Inflammatory macrophage treated with lipopolysaccharide for 4 hours (primary cell): ENCODE data around the gene UBE2QL1.

Experiments
- DNase-seq: peaks from one replicate; pipeline ENCODE4 v3.0.0-alpha.2; 2020

The UBE2QL1 gene

DNA sequence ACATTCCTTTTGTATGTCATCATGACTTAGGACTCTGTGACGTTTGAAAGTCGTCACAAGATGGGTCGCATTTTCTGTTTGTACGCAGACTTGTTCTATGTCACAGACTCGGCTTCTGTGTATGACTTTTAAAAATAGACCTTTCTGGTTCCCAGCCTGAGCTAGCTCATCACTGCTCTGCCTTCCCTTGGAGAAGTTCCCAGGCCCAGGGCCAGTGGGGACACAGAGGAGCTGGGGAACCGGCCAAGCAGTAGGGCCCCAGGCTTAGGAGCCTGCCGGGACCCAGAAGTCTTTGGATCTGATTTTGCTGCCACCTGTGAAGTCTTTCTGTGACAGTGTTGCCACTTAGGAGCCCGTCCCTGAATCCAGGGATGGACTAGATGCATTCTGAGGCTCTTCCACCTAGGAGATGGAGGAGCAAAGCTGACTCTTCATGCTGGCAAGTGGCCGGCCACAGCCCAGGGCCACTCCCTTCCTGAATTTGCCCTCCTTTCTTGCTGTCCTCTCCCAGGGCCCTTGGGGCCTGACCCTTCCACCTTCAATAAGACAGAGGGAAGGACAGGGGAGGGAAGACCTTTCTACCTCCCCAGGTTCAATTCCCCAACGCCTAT, 18.1 kb upstream of the UBE2QL1 start:
- no peak for DNase-seq

GRCh38 chr5:6431214-6432195, 17.2 kb upstream of the UBE2QL1 start:
- DNase-seq, result no peak

- no peak for DNase-seq
Observed at GRCh38 chr5:6432206-6432605, 16.5 kb upstream of the UBE2QL1 start.

DNA sequence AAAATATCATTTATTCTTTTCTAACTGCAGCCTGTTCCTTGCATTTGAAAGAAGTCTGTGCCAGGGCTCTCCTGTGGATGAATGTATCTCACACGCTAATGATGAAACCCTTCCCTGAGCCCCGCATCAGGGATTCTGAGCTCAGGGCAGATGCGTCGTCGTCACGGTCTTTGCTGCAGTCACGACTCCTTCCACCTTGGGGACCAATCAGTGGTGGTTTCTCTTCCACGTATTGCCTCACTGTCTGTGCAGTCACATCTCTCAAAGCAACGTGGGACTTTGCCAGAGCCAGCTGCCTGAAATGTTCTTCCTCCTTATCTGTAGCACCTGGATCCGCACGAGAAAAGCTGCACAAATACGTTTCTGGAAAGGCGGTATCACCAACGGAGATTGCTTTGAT, 13.9 kb upstream of the UBE2QL1 start:
- no peak for DNase-seq

- no peak for DNase-seq
Observed at GRCh38 chr5:6435356-6435755, 13.3 kb upstream of the UBE2QL1 start.

GRCh38 chr5:6436715-6437331, 11.8 kb upstream of the UBE2QL1 start:
- DNase-seq, result no peak

DNA sequence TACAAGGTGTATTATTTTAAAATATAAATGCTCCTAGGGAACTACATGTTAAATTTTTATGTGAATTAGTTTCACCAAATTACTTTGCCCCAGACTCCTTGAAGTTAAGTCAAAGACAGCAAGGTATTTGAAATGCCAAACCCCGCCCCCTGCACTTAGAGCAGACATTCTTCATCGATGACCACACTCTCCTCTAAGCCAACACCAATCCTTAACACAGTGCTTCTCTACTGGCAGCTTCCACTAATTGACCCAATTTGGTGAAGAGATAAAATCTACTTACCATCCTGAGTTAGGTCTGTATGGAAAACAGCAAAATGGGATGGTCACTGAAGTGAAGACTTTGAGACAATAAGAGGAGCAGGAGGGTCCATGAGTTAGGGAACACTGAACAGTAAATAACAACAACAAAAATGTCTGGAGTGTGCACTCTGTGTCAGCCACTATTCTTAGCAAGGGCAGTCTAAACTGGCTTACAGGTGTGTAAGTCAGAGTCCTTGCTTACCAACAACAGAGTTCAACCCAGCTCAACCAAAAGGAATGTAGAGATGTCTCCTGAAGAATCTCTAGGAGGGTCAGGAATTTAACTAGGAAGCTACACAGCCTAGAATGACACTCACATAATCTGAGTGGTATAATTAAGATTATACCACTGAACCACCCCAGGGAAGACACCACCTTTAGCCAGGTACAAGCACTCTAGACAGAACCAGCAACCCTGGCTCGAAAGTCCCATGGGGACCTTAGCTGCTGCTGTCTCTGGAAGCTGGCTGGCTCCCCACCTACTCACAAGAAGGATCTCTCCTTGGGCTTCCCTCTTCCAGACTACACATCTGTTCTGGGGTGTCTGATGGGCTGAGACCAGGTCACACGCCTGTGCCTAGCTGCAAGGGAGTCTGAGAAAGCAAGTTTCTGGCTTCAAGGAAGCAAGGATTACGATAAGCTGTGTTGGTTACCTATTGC, 8.8 kb upstream of the UBE2QL1 start:
- DNase-seq, result no peak

DNA sequence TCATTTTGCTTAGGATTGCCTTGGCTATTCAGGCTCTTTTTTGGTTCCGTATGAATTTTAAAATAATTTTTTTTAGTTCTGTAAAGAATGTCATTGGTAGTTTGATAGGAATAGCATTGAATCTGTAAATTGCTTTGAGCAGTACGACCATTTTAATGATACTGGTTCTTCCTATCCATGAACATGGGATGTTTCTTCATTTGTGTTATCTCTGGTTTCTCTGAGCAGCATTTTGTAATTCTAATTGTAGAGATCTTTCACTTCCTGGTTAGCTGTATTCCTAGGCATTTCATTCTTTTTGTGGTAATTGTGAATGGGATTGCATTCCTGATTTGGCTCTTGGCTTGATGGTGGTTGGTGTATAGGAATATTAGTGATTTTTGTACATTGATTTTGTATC, 6.3 kb upstream of the UBE2QL1 start:
- no peak for DNase-seq

DNA sequence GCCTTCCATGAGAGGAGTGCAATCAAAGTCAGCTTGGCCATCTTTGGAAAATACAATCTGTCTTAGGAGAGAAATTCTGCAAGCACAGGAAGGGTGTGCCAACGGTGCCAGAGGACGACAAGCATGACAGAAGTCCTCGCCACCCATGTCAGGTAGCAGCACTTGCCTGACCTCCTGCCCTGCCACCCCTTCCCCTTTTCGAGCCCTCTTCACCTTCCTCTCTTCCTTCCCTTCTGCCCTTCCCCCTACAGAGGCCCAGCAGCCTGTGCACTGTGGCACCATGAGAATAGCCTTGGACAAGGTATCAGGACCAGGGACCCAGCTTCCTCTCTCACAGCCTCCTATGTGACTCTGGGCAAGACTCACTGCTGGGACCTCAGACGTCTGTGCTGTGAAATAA, 5.3 kb upstream of the UBE2QL1 start:
- DNase-seq, result no peak

- DNase-seq, result no peak
Observed at GRCh38 chr5:6446042-6446441, 2.6 kb upstream of the UBE2QL1 start.

- DNase-seq, result no peak
Observed at GRCh38 chr5:6446626-6447309, 1.9 kb upstream of the UBE2QL1 start.

- no peak for DNase-seq
Observed at GRCh38 chr5:6447384-6448140, 1.1 kb upstream of the UBE2QL1 start.

DNA sequence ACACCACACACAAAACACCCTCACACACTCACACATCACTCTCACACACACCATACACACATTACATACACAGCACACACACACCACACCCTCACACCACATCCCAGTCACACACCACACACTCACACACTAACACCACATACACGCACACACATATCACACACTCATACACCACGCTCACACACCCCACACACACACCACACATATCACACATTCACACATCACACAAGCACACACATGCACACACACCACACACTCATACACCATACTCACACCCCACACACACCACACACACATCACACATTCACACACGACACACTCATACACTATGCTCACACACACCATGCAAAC, 543 bp upstream of the UBE2QL1 start:
- DNase-seq, result no peak

DNA sequence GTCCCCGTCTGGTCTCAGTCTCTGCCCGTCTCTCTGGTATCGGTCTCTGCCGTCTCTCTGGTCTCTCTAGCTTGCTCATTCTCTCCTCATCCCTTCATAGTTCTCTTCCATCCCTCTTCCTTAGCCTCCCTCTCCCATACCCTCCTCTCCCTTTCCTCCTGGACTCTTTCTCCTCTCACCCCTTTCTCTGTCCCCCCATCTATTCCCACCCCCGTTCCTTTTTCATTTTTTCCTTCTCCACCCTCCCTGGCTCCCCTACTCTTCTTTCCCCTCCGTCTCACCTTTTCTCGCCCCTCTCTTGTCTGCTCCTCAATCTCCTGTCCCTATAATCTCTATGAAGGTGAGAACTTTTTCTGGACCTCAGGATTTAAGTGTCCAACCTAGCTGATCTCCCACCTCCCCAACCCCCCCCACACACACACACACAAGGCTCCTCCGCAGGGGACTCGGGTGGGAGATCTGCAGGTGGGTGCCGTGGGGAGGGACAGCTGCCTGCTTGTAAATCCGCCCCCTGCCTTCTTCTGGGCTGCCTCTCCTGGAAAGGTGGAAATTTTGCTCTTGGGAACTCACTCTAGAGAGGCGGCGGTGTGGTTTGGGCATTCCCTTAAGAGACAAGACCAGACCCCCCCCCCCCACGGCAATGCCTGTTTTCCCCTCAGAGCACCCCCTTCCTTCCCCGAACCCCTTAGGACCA, 953 bp downstream of the UBE2QL1 start:
- DNase-seq, result no peak

GRCh38 chr5:6450319-6450833, 1.7 kb downstream of the UBE2QL1 start:
- DNase-seq, result no peak

DNA sequence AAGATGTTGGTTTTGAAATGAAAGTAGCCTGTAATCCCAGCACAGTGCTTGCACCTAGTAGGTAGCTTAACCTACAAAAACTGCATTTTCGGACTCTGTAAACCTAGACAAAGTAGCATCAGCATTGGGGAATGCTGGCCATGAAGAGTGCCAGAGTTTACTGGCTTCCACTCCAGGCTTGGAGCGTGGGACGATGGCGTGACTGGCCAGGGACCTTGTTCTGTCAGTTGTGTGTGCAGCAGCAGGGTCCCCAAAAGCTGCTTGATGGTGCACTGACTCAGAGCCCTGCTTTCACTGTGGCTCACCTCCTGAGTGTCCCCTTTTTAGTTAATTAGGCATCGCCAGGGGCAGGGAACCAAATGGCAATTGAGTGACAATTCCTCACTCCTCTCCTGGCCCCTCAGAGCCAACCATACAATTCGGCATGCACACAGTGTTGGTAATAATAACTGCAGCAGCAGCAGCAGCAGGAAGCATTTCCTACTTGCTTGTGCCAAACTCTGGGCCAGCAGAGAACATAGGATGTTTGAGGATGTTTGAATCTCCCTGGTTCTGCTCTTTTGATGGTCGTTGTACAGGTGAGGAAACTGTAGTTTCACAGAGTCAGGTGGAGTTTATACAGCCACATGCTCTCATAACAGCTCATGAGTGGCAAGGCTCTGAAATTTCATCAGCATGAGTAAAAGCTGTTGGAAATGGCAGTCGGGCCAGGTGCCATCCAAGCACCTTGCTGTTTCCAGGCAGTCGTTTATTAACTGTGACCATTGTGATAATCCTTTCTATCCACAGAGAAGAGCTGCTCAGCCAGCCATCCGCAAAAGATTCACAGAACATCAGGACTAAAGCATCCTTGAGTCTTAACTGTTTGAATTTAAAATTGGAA, 4.2 kb downstream of the UBE2QL1 start:
- no peak for DNase-seq

DNA sequence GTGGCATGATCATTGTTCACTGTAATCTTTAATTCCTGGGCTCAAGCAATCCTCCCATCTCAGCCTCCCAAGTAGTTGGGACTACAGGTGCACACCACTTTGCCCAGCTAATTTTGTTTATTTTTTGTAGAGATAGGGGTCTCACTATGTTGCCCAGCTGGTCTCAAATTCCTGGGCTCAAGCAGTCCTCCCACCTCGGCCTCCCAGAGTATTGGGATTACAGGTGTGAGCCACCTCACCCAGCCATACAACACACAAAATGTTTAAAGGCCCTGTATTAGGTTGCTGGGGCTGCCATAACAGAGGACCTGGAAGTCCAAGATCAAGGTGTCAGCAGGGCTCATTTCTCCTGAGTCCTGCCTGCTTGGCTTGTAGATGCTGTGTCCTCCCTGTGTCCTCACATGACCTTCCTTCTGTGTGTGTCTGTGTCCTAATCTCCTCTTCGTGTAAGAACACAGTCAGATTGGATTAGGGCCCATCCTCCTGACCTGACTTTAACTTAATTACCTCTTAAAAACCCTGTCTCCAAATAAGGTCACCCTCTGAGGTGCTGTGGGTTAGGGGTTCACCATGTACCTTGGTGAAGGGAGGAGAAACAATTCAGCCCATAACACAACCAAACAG, 5.4 kb downstream of the UBE2QL1 start:
- DNase-seq, result no peak

DNA sequence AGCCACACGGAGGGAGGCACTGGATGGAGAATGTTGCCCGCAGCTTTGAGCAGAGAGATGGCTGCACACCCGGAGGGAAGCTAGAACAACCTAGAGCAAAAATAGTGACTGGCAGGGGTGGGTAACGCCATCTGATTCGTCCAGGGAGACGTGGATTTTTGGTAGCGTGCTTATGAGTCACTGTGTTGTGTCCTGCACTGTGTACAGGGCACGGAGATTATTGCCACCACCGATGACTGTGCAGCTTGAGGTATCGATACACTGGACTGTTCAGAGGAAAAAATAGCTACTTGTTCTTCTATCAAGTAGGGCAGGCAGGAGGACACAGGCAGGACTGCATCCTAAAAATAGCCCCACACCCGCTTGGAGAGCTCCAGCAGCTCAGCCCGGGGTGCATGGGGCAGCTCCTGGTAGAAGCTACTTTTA, 6.0 kb downstream of the UBE2QL1 start:
- DNase-seq, result no peak
